ENCODE measurements around the gene PSD. TPM values are rescaled to one million over a fixed set of nuclear protein-coding genes. Genes with fewer than 3 reads are reported as not detected.

PSD gene
- total and polyA plus RNA-seq, 3 donors from 2014 or later = 17.7 to 22.7 (median 22.0) TPM

DNA sequence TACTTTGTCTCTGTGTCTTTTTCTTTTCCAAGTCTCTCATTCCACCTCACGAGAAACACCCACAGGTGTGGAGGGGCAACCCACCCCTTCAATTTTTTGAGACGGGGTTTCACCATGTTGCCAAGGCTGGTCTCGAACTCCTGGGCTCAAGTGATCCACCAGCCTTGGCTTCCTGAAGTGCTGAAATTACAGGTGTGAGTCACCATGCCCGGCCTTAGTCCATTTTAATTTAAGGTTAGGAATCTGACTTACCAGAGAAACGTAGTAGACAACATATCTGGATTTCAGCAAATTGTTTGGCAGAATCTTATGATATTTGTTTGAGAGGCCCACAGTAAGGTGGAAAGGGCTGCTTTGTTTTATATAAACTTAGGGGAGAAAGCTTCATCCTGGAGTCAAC is 26.3 kb downstream of the PSD start:
- no peaks in the 10 kb centered on the region for H3K36me3 ChIP-seq (ENCODE audit: low read depth, missing control alignments)
- H3K9me3 ChIP-seq = no peaks in the 10 kb centered on the region
- no peak overlapping the region for H3K4me3 ChIP-seq
- no peak overlapping the region for H3K27ac ChIP-seq
- TF ChIP-seq, protein P1, sequence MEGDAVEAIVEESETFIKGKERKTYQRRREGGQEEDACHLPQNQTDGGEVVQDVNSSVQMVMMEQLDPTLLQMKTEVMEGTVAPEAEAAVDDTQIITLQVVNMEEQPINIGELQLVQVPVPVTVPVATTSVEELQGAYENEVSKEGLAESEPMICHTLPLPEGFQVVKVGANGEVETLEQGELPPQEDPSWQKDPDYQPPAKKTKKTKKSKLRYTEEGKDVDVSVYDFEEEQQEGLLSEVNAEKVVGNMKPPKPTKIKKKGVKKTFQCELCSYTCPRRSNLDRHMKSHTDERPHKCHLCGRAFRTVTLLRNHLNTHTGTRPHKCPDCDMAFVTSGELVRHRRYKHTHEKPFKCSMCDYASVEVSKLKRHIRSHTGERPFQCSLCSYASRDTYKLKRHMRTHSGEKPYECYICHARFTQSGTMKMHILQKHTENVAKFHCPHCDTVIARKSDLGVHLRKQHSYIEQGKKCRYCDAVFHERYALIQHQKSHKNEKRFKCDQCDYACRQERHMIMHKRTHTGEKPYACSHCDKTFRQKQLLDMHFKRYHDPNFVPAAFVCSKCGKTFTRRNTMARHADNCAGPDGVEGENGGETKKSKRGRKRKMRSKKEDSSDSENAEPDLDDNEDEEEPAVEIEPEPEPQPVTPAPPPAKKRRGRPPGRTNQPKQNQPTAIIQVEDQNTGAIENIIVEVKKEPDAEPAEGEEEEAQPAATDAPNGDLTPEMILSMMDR (IDR thresholded peaks at IDR 0.05) = no peak
- no peak for TF ChIP-seq POLR2A (IDR thresholded peaks at IDR 0.05)
- H3K4me1 ChIP-seq = peaks cover 10% of the 10 kb centered on the region
- DNase-seq = no peak
- 83 to 92% methylated on average over 5 of the region's 5 CpGs for WGBS, 2 donors
- H3K27me3 ChIP-seq = no peaks in the 10 kb centered on the region
- intact Hi-C loops (cut with DNase I; ENCODE audit: low total_unique reads) = no loop called here

DNA sequence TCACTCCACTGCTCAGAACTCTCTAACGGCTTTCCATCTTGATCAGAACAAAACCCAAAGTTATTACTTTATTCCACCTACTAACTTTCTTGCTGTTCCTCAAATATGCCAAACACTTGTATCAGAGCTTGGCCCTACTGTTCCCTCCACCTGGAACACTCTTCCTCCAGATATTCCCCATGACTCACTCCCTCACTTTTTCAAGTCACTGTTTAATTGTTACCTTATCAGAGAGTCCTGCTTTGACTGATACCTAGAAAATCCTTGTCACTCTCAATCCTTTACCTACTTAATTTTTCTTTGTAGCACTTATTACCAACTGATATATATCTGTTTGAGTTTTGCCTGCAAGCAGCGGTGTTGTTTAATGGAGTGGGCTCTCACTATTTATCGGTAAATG is 28.7 kb downstream of the PSD start:
- Histone ChIP-seq H3K9me3 (no peaks in the 10 kb centered on the region), H3K4me3 (no peak overlapping the region), H3K4me1 (no peaks in the 10 kb centered on the region), H3K27ac (no peak overlapping the region), H3K27me3 (no peaks in the 10 kb centered on the region), H3K36me3 (ENCODE audit: low read depth, missing control alignments) (no peaks in the 10 kb centered on the region)
- intact Hi-C loops (cut with DNase I; ENCODE audit: low total_unique reads) = no loop called here
- WGBS, 2 donors = 82 to 83% methylated on average over 3 of the region's 3 CpGs
- DNase-seq = no peak
- TF ChIP-seq, protein P1 (IDR thresholded peaks at IDR 0.05) = no peak
- TF ChIP-seq POLR2A (IDR thresholded peaks at IDR 0.05) = no peak

DNA sequence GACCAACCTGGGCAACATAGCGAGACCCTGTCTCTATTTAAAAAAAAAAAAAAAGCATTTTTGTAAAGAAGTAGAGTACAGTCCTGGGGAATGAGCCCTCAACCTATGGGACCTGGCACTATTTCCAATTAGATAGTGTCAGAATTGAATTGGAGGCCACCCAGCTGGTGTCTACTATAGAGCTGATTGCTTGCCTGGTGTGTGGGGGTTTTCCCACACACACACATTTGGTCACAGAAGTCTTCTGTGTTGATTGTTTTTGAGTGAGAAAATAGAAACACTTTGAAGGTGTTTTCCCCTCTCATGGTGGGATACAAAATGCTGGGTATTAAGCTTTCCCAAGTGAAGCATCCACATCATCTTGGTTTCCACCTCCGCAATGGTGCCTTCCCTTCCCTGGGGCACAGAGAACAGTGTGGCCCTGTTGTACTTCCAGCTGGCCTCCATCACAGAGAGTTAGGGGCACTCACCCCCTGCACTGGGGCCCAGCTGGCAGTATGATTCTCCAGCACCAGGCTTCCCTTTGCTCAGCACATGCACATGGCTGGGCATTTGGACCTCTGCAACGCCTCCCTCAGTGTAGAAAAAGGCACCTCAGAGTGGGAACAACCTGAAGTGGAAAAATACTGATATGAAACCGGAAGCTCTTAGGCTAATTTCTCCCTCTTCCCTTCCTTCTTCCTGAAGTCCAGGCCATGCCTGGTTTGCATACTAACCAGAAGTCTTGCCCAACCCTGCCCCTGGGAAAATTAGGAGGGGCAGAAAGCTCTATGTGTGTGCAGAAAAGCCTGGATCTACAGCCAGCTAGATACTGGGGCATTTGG is 33.8 kb downstream of the PSD start:
- Histone ChIP-seq H3K4me3 (no peak overlapping the region), H3K9me3 (no peaks in the 10 kb centered on the region), H3K27me3 (no peaks in the 10 kb centered on the region), H3K36me3 (ENCODE audit: low read depth, missing control alignments) (no peaks in the 10 kb centered on the region), H3K4me1 (no peaks in the 10 kb centered on the region), H3K27ac (no peak overlapping the region)
- DNase-seq = no peak
- TF ChIP-seq, protein P1 (IDR thresholded peaks at IDR 0.05) = no peak
- TF ChIP-seq POLR2A (IDR thresholded peaks at IDR 0.05) = no peak
- intact Hi-C loops (cut with DNase I; ENCODE audit: low total_unique reads) = no loop called here
- 65 to 66% methylated on average over 3 to 4 of the region's 4 CpGs for WGBS, 2 donors

DNA sequence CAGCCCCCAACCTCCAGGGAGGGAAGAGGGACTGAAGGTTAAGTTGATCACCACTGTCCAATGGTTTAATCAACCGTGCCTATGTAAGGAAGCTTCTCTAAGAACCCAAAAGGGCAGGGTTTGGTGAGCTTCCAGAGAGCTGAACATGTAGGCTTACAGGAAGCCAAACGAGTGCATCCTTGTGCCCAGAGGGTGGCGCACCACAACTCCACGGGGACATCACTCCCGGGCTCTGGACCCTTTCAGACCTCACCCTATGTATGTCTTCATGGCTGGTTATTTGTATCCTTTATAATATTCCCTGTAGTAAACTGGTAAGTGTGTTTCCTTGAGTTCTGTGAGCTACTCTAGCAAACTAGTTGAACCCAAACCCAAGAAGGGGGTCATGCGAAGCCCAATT is 34.5 kb downstream of the PSD start:
- no peaks in the 10 kb centered on the region for H3K36me3 ChIP-seq (ENCODE audit: low read depth, missing control alignments)
- intact Hi-C loops (cut with DNase I; ENCODE audit: low total_unique reads) = no loop called here
- no peaks in the 10 kb centered on the region for H3K27me3 ChIP-seq
- no peak overlapping the region for H3K27ac ChIP-seq
- TF ChIP-seq, protein P1 (IDR thresholded peaks at IDR 0.05) = no peak
- no peak for TF ChIP-seq POLR2A (IDR thresholded peaks at IDR 0.05)
- no peak overlapping the region for H3K4me3 ChIP-seq
- DNase-seq = no peak
- H3K4me1 ChIP-seq = no peaks in the 10 kb centered on the region
- WGBS, 2 donors = 68 to 80% methylated on average over 6 of the region's 6 CpGs
- no peaks in the 10 kb centered on the region for H3K9me3 ChIP-seq

DNA sequence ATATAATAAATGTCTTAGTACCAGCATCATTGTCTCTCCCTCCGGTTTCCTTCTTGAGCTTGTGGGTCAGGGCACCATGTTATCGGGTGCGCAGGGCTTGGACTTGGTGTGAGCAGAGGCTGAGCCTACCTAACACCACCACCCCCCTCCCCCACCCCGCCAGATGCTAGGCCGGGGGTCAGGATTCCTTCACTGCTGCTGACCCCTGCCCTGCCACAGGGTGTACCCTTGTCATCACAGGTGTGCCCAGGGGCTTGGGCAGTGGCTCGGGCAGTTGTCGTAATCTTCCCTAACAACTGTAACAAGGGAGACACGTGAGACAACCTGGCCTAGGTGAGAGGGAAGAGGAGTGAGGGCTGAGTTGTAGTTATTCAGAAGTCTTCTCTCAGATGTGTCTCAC is 35.7 kb downstream of the PSD start:
- no peak overlapping the region for H3K27ac ChIP-seq
- no peak for TF ChIP-seq POLR2A (IDR thresholded peaks at IDR 0.05)
- TF ChIP-seq, protein P1 (IDR thresholded peaks at IDR 0.05) = no peak
- WGBS, 2 donors = 89 to 91% methylated on average over 8 of the region's 8 CpGs

More for the DNA sequence above, 35.7 kb downstream of the PSD start:
- no peaks in the 10 kb centered on the region for H3K27me3 ChIP-seq
- intact Hi-C loops (cut with DNase I; ENCODE audit: low total_unique reads) = no loop called here
- no peaks in the 10 kb centered on the region for H3K9me3 ChIP-seq
- no peaks in the 10 kb centered on the region for H3K36me3 ChIP-seq (ENCODE audit: low read depth, missing control alignments)
- H3K4me3 ChIP-seq = no peak overlapping the region
- no peak for DNase-seq
- H3K4me1 ChIP-seq = no peaks in the 10 kb centered on the region
